HUES48 (cell line): ENCODE results near the gene YJEFN3.

ENCODE experiments used
- H3K27ac ChIP-seq: one replicate; pipeline ENCODE4 v1.7.0; 2013; ENCODE audit warnings: low read depth, low read length, inconsistent platforms
- H3K27me3 ChIP-seq: 2 replicates; pipeline ENCODE4 v1.6.1; 2013; ENCODE audit warnings: mild to moderate bottlenecking, low read length; ENCODE audit not compliant: control insufficient read depth, insufficient read depth
- H3K36me3 ChIP-seq: 2 replicates; pipeline ENCODE4 v1.6.1; 2013; ENCODE audit warnings: low read length; ENCODE audit not compliant: control insufficient read depth, insufficient read depth
- H3K4me1 ChIP-seq: 2 replicates; pipeline ENCODE4 v1.6.1; 2013; ENCODE audit warnings: mild to moderate bottlenecking, low read length; ENCODE audit not compliant: control insufficient read depth, insufficient read depth
- H3K4me3 ChIP-seq: 2 replicates; pipeline ENCODE4 v1.5.1; 2013; ENCODE audit warnings: mild to moderate bottlenecking, low read depth, low read length
- H3K9ac ChIP-seq: 2 replicates; pipeline ENCODE4 v1.6.1; 2013; ENCODE audit warnings: mild to moderate bottlenecking, low read depth, low read length, moderate library complexity
- H3K9me3 ChIP-seq: 2 replicates; pipeline ENCODE4 v1.6.1; 2013; ENCODE audit warnings: low read length; ENCODE audit not compliant: control insufficient read depth, insufficient read depth

Gene YJEFN3

GRCh38 chr19:19550485-19550929 lies 21.8 kb downstream of the YJEFN3 start:
- Histone ChIP-seq H3K9ac (no peak overlapping the region), H3K36me3 (no peaks in the 10 kb centered on the region), H3K27me3 (no peaks in the 10 kb centered on the region), H3K4me1 (no peaks in the 10 kb centered on the region), H3K27ac (no peak overlapping the region), H3K9me3 (no peaks in the 10 kb centered on the region), H3K4me3 (no peak overlapping the region)

DNA sequence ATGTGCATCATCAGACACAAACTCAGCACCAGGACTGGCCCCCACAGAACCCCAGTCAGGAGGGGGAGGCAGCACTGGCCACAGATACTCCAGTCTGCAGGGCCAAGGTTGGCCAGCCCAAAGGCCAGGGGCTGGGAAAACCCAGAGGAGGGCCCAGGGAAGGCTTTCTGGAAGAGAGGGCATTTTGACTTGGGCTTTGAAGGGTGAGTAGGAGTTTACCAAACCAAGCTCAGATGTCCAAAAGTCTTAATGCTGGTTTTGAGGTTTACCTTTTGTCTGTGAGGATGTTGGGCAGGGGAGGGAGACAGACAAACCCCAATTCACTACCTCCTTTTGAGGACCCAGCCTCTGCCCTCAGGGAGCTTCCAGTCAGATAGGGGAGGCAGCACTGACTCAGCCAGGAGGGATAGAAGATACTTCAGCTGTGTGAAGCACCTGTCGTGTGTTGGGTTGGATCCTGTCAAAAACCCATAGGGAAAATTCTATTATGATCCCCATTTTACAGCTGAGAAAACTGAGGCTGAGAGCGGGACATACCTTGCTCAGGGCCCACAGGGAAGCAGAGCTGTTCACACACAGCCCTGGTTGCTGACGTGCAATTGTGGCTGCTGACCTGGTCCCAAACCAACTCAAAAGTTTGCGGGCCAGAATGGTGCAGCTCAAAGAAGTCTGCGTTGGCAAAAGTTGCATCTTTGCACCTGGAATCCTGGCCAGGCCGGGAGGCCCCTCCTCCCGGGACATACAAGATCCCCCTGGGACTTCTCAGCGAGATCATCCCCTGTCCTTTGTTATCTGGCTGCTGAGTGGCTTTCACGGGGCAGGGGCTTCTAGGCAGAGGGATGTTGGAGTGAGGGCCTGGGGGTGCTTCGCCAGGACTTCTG lies 22.5 kb downstream of the YJEFN3 start:
- Histone ChIP-seq H3K4me3 (no peak overlapping the region), H3K4me1 (no peaks in the 10 kb centered on the region), H3K27me3 (no peaks in the 10 kb centered on the region), H3K9me3 (no peaks in the 10 kb centered on the region), H3K36me3 (no peaks in the 10 kb centered on the region), H3K9ac (no peak overlapping the region), H3K27ac (no peak overlapping the region)

DNA sequence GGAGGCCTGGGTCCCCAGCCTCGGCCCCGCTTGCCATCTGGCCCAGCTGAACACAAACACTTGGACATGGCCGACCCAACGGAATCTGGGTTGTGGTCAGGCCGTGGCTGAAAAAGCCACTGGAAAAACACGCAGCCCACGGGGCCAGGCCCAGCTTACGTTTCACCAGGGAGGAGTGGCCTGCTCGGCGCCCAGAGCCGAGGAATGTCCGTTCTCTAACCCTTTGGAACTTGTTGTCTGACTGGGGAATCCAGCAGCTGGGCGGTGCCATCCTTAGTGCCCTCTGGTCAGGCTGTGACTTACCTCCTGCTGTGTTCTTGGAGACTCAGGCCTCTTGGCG lies 23.1 kb downstream of the YJEFN3 start:
- no peak overlapping the region for H3K4me3 ChIP-seq
- H3K36me3 ChIP-seq: no peaks in the 10 kb centered on the region
- H3K27ac ChIP-seq: no peak overlapping the region
- no peak overlapping the region for H3K9ac ChIP-seq
- H3K27me3 ChIP-seq: no peaks in the 10 kb centered on the region
- H3K9me3 ChIP-seq: no peaks in the 10 kb centered on the region
- H3K4me1 ChIP-seq: no peaks in the 10 kb centered on the region

DNA sequence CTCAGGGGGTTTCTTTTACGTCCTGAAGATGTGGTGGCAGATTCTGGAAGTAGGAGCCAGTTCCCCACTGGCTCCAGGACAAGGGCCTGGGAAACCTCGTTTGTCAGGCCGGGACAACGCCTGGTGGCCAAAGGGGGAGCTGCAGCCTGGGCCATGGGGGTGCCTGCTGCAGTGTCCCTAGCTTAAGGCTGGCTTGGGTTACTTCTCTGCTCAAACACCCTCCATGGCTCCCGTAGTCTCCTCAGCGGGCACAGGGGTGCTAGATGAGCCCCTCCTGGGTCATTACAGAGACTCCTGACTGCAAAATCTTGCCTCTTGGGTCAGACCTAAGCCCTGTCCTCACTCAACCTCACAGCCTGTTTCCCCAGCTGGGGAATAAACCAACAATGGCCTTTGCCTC lies 24.1 kb downstream of the YJEFN3 start:
- H3K4me1 ChIP-seq: no peaks in the 10 kb centered on the region
- H3K4me3 ChIP-seq: no peak overlapping the region
- no peaks in the 10 kb centered on the region for H3K9me3 ChIP-seq
- H3K9ac ChIP-seq: no peak overlapping the region
- H3K27ac ChIP-seq: no peak overlapping the region
- H3K36me3 ChIP-seq: no peaks in the 10 kb centered on the region
- no peaks in the 10 kb centered on the region for H3K27me3 ChIP-seq

- no peaks in the 10 kb centered on the region for H3K9me3 ChIP-seq
- H3K36me3 ChIP-seq: no peaks in the 10 kb centered on the region
- H3K4me3 ChIP-seq: no peak overlapping the region
- no peaks in the 10 kb centered on the region for H3K27me3 ChIP-seq
- H3K4me1 ChIP-seq: no peaks in the 10 kb centered on the region
- no peak overlapping the region for H3K9ac ChIP-seq
- no peak overlapping the region for H3K27ac ChIP-seq
Observed at GRCh38 chr19:19553670-19554069, 25.0 kb downstream of the YJEFN3 start.

DNA sequence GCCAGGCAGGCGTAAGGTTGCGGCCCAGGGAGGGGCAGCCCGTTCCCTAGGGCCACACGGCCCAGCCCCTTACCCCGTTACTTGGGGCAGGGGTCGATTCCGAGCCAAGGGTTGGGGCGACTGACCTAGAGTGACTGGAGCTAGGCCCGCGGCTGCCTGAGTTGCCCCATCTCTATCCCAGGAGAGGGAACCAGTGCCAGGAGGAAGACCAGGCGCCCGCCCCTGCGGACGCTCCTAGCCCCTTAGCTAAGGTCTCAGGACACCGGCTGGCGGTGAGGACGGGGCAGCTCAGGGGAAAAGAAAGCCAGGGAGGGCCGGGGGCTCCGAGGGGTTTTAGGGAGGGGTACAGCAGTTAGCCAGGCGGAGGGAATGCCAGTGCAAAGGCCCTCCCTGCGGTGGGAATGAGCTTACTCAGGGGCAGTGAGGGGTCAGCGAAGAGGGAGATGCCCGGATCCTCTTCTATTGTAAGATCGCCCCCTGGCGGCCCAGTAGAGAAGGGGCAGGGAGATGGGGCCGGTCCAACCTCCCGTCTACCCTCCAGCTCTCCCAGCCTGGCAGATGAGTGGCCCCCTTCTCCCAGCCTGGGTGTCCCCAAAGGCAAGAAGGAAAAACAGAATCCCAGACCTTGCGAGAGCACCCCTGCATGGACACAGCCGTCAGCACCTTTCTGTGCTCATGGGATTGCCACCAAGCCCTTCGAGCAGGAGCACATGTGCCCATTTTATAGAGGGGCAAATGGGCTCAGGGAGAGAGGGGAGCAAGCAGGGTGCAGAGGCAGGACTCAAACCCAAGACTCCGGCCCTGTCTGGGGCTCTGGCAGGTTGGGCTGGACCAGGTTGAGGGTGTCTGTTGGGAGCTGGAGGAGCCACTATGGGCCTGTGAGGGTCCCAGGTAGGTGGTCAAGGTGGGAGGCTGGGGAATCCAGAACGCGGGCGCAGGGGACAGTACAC lies 25.6 kb downstream of the YJEFN3 start:
- H3K4me3 ChIP-seq: no peak overlapping the region
- no peaks in the 10 kb centered on the region for H3K4me1 ChIP-seq
- no peaks in the 10 kb centered on the region for H3K36me3 ChIP-seq
- no peaks in the 10 kb centered on the region for H3K9me3 ChIP-seq
- no peak overlapping the region for H3K9ac ChIP-seq
- no peaks in the 10 kb centered on the region for H3K27me3 ChIP-seq
- no peak overlapping the region for H3K27ac ChIP-seq

- no peak overlapping the region for H3K9ac ChIP-seq
- H3K36me3 ChIP-seq: no peaks in the 10 kb centered on the region
- no peaks in the 10 kb centered on the region for H3K9me3 ChIP-seq
- H3K27ac ChIP-seq: no peak overlapping the region
- no peaks in the 10 kb centered on the region for H3K27me3 ChIP-seq
- no peak overlapping the region for H3K4me3 ChIP-seq
- peaks cover 6% of the 10 kb centered on the region; the same call in 1 of the 2 replicates for H3K4me1 ChIP-seq
Observed at GRCh38 chr19:19558055-19558454, 29.3 kb downstream of the YJEFN3 start.

DNA sequence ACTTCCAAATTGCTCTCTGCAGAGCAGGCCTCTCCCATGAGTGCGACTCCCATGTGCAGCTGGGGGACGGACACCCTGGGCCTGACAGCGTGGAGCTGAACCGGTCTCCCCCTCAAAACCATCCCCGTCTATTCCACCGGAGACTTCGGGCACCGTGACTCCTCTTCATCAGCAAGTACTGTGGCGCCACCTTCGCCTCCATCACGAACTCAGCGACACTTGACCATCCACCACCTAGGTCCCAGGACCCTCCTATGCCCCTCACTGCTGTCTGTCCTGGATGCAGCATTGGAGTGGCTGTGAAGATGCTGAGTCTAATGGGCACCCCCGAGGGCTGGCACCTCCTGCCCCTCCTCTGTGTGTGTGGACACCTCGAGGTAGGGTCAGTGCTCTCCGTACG lies 29.9 kb downstream of the YJEFN3 start:
- Histone ChIP-seq H3K9me3 (no peaks in the 10 kb centered on the region), H3K9ac (no peak overlapping the region), H3K27ac (no peak overlapping the region), H3K4me1 (peaks cover 6% of the 10 kb centered on the region; the same call in 1 of the 2 replicates), H3K4me3 (no peak overlapping the region), H3K27me3 (no peaks in the 10 kb centered on the region), H3K36me3 (no peaks in the 10 kb centered on the region)

- H3K27ac ChIP-seq: no peak overlapping the region
- no peak overlapping the region for H3K4me3 ChIP-seq
- no peak overlapping the region for H3K9ac ChIP-seq
Observed at GRCh38 chr19:19559931-19560330, 31.2 kb downstream of the YJEFN3 start.

DNA sequence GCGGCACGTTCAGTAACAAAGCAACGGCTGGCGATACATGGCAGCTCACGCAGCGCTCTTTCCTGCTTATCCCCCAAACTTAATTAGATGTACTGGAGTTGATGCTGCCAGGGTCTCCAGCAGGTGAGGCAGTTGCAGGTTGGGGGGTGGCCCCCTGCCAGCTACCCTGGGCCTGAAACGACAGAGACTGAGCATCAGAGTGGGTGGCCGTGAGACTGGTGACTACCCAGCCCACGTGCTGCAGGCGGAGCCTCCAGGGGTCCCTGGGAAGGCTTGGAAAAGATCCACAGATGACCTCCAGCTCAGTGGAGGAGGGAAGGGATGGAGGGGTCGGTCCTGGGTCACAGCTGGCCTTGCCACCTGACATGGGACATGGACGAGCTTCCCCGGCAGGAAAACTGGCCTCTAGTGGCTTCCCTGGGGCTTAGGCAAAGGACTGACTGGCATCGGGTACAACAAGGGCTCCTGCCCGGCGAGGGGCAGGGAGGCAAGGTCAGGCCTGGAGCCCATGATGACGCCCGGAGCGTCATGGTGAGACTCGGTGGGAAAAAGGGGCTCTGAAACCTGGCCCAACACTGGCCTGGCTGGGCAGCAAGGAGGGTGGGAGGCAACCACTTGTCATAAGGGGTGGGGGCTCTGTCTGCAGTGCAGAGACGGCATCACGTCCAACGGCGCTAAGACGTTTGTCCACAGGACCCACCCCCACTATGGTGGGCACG lies 33.4 kb downstream of the YJEFN3 start:
- Histone ChIP-seq H3K9ac (no peak overlapping the region), H3K36me3 (no peaks in the 10 kb centered on the region), H3K9me3 (no peaks in the 10 kb centered on the region), H3K27ac (no peak overlapping the region), H3K4me1 (peaks cover 6% of the 10 kb centered on the region; the same call in 1 of the 2 replicates), H3K4me3 (no peak overlapping the region), H3K27me3 (no peaks in the 10 kb centered on the region)

More at GRCh38 chr19:19559931-19560330, 31.2 kb downstream of the YJEFN3 start:
- Histone ChIP-seq H3K4me1 (peaks cover 6% of the 10 kb centered on the region; the same call in 1 of the 2 replicates), H3K36me3 (no peaks in the 10 kb centered on the region), H3K27me3 (no peaks in the 10 kb centered on the region), H3K9me3 (no peaks in the 10 kb centered on the region)
